GM19193 (cell line): ENCODE measurements around the gene TOLLIP.

Experiments used
- POLR2A ChIP-seq: IDR thresholded peaks from 4 replicates; pipeline ENCODE4 v1.6.1; 2011; ENCODE audit not compliant: insufficient read depth, insufficient read length; ENCODE audit errors: extremely low read depth

The TOLLIP gene

DNA sequence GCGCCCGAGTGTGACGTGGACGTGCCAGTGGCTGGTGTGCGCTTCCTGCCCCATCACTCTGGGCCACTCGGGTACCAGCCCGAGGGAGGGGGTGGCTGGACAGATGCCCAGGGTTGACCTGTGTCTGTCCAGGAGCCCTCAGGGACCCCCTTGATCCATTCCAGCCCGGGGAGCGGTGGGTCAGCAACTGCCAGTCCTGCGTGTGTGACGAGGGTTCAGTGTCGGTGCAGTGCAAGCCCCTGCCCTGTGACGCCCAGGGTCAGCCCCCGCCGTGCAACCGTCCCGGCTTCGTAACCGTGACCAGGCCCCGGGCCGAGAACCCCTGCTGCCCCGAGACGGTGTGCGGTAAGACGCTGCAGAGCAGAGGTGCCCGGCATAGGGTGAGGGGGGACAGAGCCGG, 52.1 kb downstream of the TOLLIP start:
- no peak for TF ChIP-seq POLR2A

GRCh38 chr11:1256257-1257045, 53.0 kb downstream of the TOLLIP start:
- TF ChIP-seq POLR2A, result no peak

DNA sequence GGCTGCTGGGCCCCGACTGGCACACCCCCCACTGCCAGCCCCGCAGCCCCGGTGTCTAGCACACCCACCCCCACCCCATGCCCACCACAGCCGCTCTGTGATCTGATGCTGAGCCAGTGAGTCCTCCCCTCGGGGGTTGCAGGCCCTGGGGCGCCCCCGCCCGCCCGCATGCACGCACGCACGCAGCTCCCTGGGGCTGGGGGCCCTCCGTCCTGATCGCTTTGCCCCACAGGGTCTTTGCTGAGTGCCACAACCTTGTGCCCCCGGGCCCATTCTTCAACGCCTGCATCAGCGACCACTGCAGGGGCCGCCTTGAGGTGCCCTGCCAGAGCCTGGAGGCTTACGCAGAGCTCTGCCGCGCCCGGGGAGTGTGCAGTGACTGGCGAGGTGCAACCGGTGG, 54.3 kb downstream of the TOLLIP start:
- no peak for TF ChIP-seq POLR2A

DNA sequence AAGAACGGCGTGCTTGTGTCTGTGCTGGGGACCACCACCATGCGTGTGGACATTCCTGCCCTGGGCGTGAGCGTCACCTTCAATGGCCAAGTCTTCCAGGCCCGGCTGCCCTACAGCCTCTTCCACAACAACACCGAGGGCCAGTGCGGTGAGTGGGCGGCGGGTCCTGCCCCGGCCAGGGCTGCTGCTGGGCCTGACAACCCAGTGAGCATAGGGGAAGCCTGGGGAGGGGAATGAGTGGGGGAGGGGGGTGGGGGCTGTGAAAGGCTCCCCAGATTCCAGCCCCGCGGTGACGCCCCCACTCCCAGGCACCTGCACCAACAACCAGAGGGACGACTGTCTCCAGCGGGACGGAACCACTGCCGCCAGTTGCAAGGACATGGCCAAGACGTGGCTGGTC, 54.7 kb downstream of the TOLLIP start:
- no peak for TF ChIP-seq POLR2A

DNA sequence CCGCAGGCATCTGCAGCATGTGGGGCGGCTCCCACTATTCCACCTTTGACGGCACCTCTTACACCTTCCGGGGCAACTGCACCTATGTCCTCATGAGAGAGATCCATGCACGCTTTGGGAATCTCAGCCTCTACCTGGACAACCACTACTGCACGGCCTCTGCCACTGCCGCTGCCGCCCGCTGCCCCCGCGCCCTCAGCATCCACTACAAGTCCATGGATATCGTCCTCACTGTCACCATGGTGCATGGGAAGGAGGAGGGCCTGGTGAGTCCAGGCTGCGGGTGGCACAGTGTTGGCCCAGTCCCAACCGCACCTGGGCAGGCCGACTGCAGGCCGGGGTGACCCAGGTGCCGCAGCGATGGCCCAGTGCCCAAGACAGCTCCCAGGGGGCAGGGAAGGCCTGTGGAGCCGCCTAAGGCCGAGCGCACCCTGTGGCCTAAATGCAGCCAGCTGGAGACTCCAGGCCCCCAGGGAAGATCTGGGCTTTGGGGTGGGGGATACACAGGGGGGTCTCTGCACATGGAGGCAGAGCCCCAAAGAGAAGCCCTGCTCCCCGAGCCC, 55.3 kb downstream of the TOLLIP start:
- no peak for TF ChIP-seq POLR2A

- TF ChIP-seq POLR2A, result no peak
These were observed 56.3 kb downstream of the TOLLIP start for GRCh38 chr11:1253103-1253485.

GRCh38 chr11:1252371-1253102, 56.9 kb downstream of the TOLLIP start:
- TF ChIP-seq POLR2A, result no peak

DNA sequence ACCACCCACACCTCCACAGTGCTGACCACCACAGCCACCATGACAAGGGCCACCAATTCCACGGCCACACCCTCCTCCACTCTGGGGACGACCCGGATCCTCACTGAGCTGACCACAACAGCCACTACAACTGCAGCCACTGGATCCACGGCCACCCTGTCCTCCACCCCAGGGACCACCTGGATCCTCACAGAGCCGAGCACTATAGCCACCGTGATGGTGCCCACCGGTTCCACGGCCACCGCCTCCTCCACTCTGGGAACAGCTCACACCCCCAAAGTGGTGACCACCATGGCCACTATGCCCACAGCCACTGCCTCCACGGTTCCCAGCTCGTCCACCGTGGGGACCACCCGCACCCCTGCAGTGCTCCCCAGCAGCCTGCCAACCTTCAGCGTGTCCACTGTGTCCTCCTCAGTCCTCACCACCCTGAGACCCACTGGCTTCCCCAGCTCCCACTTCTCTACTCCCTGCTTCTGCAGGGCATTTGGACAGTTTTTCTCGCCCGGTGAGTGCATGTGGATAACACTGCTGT, 58.1 kb downstream of the TOLLIP start:
- TF ChIP-seq POLR2A, result no peak

DNA sequence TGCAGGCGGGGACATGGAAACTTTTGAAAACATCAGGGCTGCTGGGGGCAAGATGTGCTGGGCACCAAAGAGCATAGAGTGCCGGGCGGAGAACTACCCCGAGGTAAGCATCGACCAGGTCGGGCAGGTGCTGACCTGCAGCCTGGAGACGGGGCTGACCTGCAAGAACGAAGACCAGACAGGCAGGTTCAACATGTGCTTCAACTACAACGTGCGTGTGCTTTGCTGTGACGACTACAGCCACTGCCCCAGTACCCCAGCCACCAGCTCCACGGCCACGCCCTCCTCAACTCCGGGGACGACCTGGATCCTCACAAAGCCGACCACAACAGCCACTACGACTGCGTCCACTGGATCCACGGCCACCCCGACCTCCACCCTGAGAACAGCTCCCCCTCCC, 67.1 kb downstream of the TOLLIP start:
- no peak for TF ChIP-seq POLR2A

- TF ChIP-seq POLR2A, result no peak
These were observed 67.7 kb downstream of the TOLLIP start for GRCh38 chr11:1241706-1242105.

- no peak for TF ChIP-seq POLR2A
These were observed 68.7 kb downstream of the TOLLIP start for GRCh38 chr11:1240771-1241170.

DNA sequence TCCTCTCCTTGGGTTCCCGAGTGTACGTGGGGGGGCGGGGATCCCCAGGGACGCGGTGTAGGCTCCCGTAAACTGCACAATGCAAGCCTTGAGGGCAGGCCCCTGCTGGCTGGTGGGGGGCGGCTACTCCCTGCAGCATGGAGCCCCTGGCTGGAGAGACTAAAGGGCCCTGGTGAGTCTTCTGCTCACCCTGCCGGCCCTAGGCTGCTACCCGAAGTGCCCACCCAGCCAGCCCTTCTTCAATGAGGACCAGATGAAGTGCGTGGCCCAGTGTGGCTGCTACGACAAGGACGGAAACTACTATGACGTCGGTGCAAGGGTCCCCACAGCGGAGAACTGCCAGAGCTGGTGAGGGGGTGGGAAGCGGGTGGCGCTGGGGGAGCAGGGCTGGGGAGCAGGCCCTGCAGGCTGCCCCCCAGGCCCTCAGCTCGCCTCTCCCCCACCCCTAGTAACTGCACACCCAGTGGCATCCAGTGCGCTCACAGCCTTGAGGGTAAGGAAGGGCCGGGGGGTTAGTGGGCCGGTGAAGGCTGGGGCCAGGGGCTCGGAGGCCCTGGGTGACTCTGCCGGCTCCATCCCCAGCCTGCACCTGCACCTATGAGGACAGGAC, 69.7 kb downstream of the TOLLIP start:
- no peak for TF ChIP-seq POLR2A

DNA sequence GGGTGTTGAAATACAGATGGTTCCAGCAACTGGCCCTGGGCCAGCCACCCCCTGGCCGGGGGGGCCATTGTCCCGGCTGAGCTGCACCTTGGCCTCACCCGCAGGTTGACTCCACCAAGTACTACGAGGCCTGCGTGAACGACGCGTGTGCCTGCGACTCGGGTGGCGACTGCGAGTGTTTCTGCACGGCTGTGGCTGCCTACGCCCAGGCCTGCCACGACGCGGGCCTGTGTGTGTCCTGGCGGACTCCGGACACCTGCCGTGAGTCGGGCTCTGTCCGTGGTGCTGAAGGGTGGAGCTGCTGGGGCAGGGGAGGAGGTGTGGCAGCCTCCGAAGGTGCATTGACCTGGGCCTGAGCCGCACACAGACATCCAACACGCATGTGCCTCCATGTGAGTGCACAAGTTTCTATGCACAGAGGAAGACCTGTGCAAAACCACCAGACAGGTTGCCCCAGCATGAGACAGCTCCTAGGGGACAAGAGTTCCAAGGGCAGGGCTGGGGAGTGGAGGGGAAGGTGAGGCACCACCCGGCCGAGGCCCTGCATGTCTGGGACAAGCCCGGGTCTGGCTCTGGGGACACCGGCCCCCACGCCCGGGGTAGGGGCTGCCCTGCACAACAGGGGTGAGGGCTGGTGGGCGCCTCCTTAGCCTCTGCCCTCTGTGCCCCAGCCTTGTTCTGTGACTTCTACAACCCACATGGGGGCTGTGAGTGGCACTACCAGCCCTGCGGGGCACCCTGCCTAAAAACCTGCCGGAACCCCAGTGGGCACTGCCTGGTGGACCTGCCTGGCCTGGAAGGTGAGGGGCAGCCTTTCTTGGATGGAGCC, 70.5 kb downstream of the TOLLIP start:
- no peak for TF ChIP-seq POLR2A

GRCh38 chr11:1237851-1238250, 71.6 kb downstream of the TOLLIP start:
- no peak for TF ChIP-seq POLR2A

DNA sequence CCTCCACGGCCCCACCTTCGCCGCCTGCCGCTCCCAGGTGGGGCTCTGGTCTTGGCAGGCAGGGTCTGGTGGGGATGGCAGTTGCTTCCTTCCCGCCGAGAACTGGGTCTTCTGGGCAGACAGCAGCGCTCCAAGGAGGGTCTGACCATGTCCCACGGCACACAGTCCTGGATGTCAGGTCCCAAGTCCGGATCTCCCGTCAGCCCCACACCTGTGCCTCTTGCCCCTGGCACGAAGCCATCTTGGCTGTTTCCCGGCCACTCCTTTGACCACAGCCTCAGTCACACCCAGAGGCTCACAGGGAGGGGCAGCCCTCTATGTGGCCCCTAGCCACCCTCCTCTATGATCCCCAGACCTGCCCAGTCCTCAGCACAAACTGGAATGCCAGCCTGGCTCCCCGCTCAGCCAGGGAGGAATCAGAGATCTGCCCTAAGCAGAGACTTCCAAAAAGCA, 72.3 kb downstream of the TOLLIP start:
- no peak for TF ChIP-seq POLR2A
